H1 (cell line): Measurements from ENCODE around the gene TXNRD2.

Source experiments
- CHD1 ChIP-seq: IDR thresholded peaks from 2 replicates; pipeline ENCODE4 v1.6.1; 2012; ENCODE audit warnings: low read depth, low read length, improper control_type of control experiment
- EP300 ChIP-seq, 2 experiments: IDR thresholded peaks; 1 replicate in 1 of 2; 2 replicates in 1 of 2; pipeline ENCODE4 v1.6.1; 2011 to 2012; ENCODE audit warnings: low read depth in 2 of 2, low read length in 2 of 2, mild to moderate bottlenecking in 2 of 2, borderline replicate concordance in 1 of 2, inconsistent platforms in 1 of 2, moderate library complexity in 1 of 2
- EZH2 ChIP-seq: fragments of 200-600 bp; sonication (generic); IDR thresholded peaks from 2 replicates; pipeline ENCODE4 v1.7.1; 2012; ENCODE audit warnings: low read depth, mild to moderate bottlenecking, moderate library complexity, low read length, inconsistent platforms; ENCODE audit not compliant: severe bottlenecking
- FOSL1 ChIP-seq: IDR thresholded peaks from 2 replicates; pipeline ENCODE4 v1.6.1; 2011; ENCODE audit warnings: mild to moderate bottlenecking, low read depth, low read length, moderate library complexity; ENCODE audit not compliant: insufficient read depth
- JUN ChIP-seq: IDR thresholded peaks from 2 replicates; pipeline ENCODE4 v1.6.1; 2011; ENCODE audit warnings: low read depth, mild to moderate bottlenecking, improper control_type of control experiment, low read length
- POLR2A ChIP-seq, 2 experiments: IDR thresholded peaks; 1 replicate in 1 of 2; 2 replicates in 1 of 2; pipeline ENCODE4 v1.6.1; 2011; ENCODE audit warnings: low read depth in 2 of 2, low read length in 2 of 2, mild to moderate bottlenecking in 2 of 2; ENCODE audit errors: control extremely low read depth in 1 of 2
- POLR2AphosphoS5 ChIP-seq: IDR thresholded peaks from 2 replicates; pipeline ENCODE4 v1.6.1; 2011; ENCODE audit warnings: low read depth, low read length
- RXRA ChIP-seq: IDR thresholded peaks from 2 replicates; pipeline ENCODE4 v1.6.1; 2011; ENCODE audit warnings: low read depth, mild to moderate bottlenecking, low read length, moderate library complexity; ENCODE audit not compliant: insufficient read depth
- SIN3A ChIP-seq, 2 experiments: IDR thresholded peaks in 1 of 2; conservative IDR thresholded peaks in 1 of 2; 2 replicates each; pipeline ENCODE4 v1.6.1; 2011 to 2012; ENCODE audit warnings: low read length in 2 of 2, improper control_type of control experiment in 1 of 2, low read depth in 1 of 2, mild to moderate bottlenecking in 1 of 2
- SP2 ChIP-seq: IDR thresholded peaks from 2 replicates; pipeline ENCODE4 v1.6.1; 2012; ENCODE audit warnings: mild to moderate bottlenecking, low read length, inconsistent platforms
- TAF1 ChIP-seq: IDR thresholded peaks from 2 replicates; pipeline ENCODE4 v1.6.1; 2011; ENCODE audit warnings: mild to moderate bottlenecking, low read depth, low read length
- TEAD4 ChIP-seq: IDR thresholded peaks from 2 replicates; pipeline ENCODE4 v1.6.1; 2012; ENCODE audit warnings: low read depth, low read length, inconsistent platforms, mixed read lengths
- TF ChIP-seq, protein P1 (sequence below), 3 experiments: IDR thresholded peaks; 1 replicate in 2 of 3; 2 replicates in 1 of 3; pipeline versions ENCODE4 v1.5.1 to v1.6.1; 2011; ENCODE audit warnings: low read length in 3 of 3, mild to moderate bottlenecking in 3 of 3, inconsistent platforms in 2 of 3, low read depth in 1 of 3, moderate library complexity in 1 of 3; ENCODE audit not compliant: insufficient read depth in 1 of 3; ENCODE audit errors: control extremely low read depth in 1 of 3

- TF ChIP-seq TAF1 (no peak), CHD1 (no peak), EZH2 (no peak), FOSL1 (no peak), POLR2A (IDR thresholded peaks at IDR 0.05; ENCODE audit: control extremely low read depth in 1 of 2, low read depth in 2 of 2, low read length in 2 of 2) (no peak), JUN (no peak), EP300 (IDR thresholded peaks at IDR 0.05; ENCODE audit: borderline replicate concordance in 1 of 2, low read depth in 2 of 2, low read length in 2 of 2) (no peak), SP2 (no peak), TEAD4 (no peak), RXRA (no peak), POLR2AphosphoS5 (no peak), SIN3A (conservative IDR thresholded peaks at IDR 0.05 in 1 of 2, IDR thresholded peaks at IDR 0.05 in 1 of 2; ENCODE audit: low read depth in 1 of 2, low read length in 2 of 2) (no peak)
- TF ChIP-seq, protein P1, sequence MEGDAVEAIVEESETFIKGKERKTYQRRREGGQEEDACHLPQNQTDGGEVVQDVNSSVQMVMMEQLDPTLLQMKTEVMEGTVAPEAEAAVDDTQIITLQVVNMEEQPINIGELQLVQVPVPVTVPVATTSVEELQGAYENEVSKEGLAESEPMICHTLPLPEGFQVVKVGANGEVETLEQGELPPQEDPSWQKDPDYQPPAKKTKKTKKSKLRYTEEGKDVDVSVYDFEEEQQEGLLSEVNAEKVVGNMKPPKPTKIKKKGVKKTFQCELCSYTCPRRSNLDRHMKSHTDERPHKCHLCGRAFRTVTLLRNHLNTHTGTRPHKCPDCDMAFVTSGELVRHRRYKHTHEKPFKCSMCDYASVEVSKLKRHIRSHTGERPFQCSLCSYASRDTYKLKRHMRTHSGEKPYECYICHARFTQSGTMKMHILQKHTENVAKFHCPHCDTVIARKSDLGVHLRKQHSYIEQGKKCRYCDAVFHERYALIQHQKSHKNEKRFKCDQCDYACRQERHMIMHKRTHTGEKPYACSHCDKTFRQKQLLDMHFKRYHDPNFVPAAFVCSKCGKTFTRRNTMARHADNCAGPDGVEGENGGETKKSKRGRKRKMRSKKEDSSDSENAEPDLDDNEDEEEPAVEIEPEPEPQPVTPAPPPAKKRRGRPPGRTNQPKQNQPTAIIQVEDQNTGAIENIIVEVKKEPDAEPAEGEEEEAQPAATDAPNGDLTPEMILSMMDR (IDR thresholded peaks at IDR 0.05; ENCODE audit: control extremely low read depth in 1 of 3, insufficient read depth in 1 of 3, low read depth in 1 of 3, low read length in 3 of 3): no peak
Observed at GRCh38 chr22:19975707-19976035, 34.1 kb upstream of the TXNRD2 start.
